Naive thymus-derived CD4-positive, alpha-beta T cell (primary cell): Measurements from ENCODE around the gene ZNF394. TPM values are rescaled to one million over a fixed set of nuclear protein-coding genes. Genes with fewer than 3 reads are reported as not detected.

Experiments used
- ATAC-seq: fragments of 150-1000 bp; cut with Tn5 transposase; 2 replicates; pipeline ENCODE4 v1.10.0; 2021; ENCODE audit warnings: mild to moderate bottlenecking, moderate library complexity
- CTCF ChIA-PET: fragments of 350-600 bp; sonication (Branson Sonifier 250); formaldehyde crosslinking; loops from one replicate; lab custom pipeline; 2021; ENCODE audit warnings: antibody characterized with exemption; lab: Charles Lee
- POLR2A ChIA-PET: fragments of 350-600 bp; sonication (Branson Sonifier 250); formaldehyde crosslinking; loops from one replicate; lab custom pipeline; 2021; ENCODE audit warnings: antibody characterized with exemption, inconsistent platforms; lab: Charles Lee
- DNase-seq, 9 donors: peaks; one replicate each; pipeline versions ENCODE4 v3.0.0 to v3.0.0-alpha.2; 2020 to 2022; ENCODE audit warnings: mixed read lengths in 1 of 9
- H3K27ac ChIP-seq: one replicate; pipeline ENCODE4 v1.7.0; 2013; ENCODE audit warnings: mild to moderate bottlenecking, low read depth, low read length, moderate library complexity
- H3K27me3 ChIP-seq, 2 donors: one replicate each; pipeline ENCODE4 v1.7.0; 2013; ENCODE audit warnings: low read length in 2 of 2, mild to moderate bottlenecking in 2 of 2, moderate library complexity in 2 of 2; ENCODE audit not compliant: control insufficient read depth in 2 of 2, insufficient read depth in 2 of 2
- H3K36me3 ChIP-seq, 3 experiments: 1 replicate in 2 of 3; 2 replicates in 1 of 3; pipeline ENCODE4 v1.7.0; 2013; ENCODE audit warnings: low read length in 3 of 3, mild to moderate bottlenecking in 3 of 3, moderate library complexity in 1 of 3; ENCODE audit not compliant: insufficient read depth in 3 of 3, control insufficient read depth in 2 of 3
- H3K4me1 ChIP-seq, 2 donors: one replicate each; pipeline ENCODE4 v1.7.0; 2013; ENCODE audit warnings: low read length in 2 of 2, mild to moderate bottlenecking in 2 of 2, moderate library complexity in 1 of 2; ENCODE audit not compliant: control insufficient read depth in 2 of 2, insufficient read depth in 2 of 2
- H3K4me3 ChIP-seq: 2 replicates; pipeline ENCODE4 v1.7.0; 2013; ENCODE audit warnings: mild to moderate bottlenecking, low read length
- H3K9me3 ChIP-seq, 3 experiments: 1 replicate in 2 of 3; 2 replicates in 1 of 3; pipeline ENCODE4 v1.7.0; 2013; ENCODE audit warnings: low read length in 3 of 3; ENCODE audit not compliant: control insufficient read depth in 2 of 3
- H3K27ac Mint-ChIP-seq, 9 donors: one replicate each; pipeline ENCODE4 v1.8.0; 2020 to 2022; ENCODE audit warnings: mixed read lengths in 9 of 9, mild to moderate bottlenecking in 8 of 9, moderate library complexity in 5 of 9, inconsistent platforms in 2 of 9
- H3K27me3 Mint-ChIP-seq, 5 donors: one replicate each; pipeline ENCODE4 v1.8.0; 2021 to 2022; ENCODE audit warnings: mixed read lengths in 5 of 5, mild to moderate bottlenecking in 1 of 5
- H3K36me3 Mint-ChIP-seq, 5 donors: one replicate each; pipeline ENCODE4 v1.8.0; 2020 to 2022; ENCODE audit warnings: mixed read lengths in 5 of 5, mild to moderate bottlenecking in 3 of 5, inconsistent platforms in 1 of 5
- H3K4me1 Mint-ChIP-seq, 7 donors: one replicate each; pipeline ENCODE4 v1.8.0; 2020 to 2022; ENCODE audit warnings: mixed read lengths in 7 of 7, mild to moderate bottlenecking in 3 of 7, inconsistent platforms in 1 of 7
- H3K4me3 Mint-ChIP-seq, 10 donors: one replicate each; pipeline ENCODE4 v1.8.0; 2020 to 2022; ENCODE audit warnings: mild to moderate bottlenecking in 10 of 10, mixed read lengths in 10 of 10, moderate library complexity in 6 of 10, inconsistent platforms in 2 of 10
- H3K9me3 Mint-ChIP-seq, 11 donors: one replicate each; pipeline ENCODE4 v1.8.0; 2020 to 2022; ENCODE audit warnings: mixed read lengths in 11 of 11, mild to moderate bottlenecking in 4 of 11, inconsistent platforms in 1 of 11, moderate library complexity in 1 of 11
- intact Hi-C, 2 donors: fragments of 100-400 bp; cut with micrococcal nuclease; formaldehyde crosslinking; loops; one replicate each; pipeline ENCODE4 v1.15.1; 2023
- polyA plus RNA-seq, 2 donors: library from polyadenylated mRNA; unstranded; fragments of 300-500 nt; fragmentation: Illumina TruSeq; gene quantifications; one replicate each; pipeline ENCODE4 v1.2.3, GENCODE V29; 2021
- total RNA-seq, 6 experiments: library from RNA in 5 of 6; stranded (reverse) in 5 of 6; gene quantifications; 1 replicate in 5 of 6; 2 replicates in 1 of 6; pipeline ENCODE4 v1.2.3 and lab custom pipeline; 2021 to 2026

The ZNF394 gene
- total and polyA plus RNA-seq, 7 experiments from 2014 or later: 55.2 to 199 (median 93.3) TPM

GRCh38 chr7:99500637-99501009, 542 bp upstream of the ZNF394 start:
- CTCF ChIA-PET: interaction anchor here (0.7 to 1.1 kb wide), 3 partner anchors 136 to 717 kb away, joined by 3 read pairs; partner anchors contain the start of gene LAMTOR4
- peaks cover 24 to 31% of the 10 kb centered on the region in 2 donors for H3K4me1 ChIP-seq

GRCh38 chr7:99499371-99499720, 735 bp downstream of the ZNF394 start:
- H3K4me3 ChIP-seq: peak overlapping the region; percentile 99
- H3K27me3 Mint-ChIP-seq: no peaks in the 10 kb centered on the region
- no peaks in the 10 kb centered on the region for H3K27me3 ChIP-seq
- H3K36me3 Mint-ChIP-seq: peaks cover 8 to 49% (median 20%) of the 10 kb centered on the region in 5 donors
- H3K27ac ChIP-seq: peak overlapping the region; percentile 98
- CTCF ChIA-PET: no interaction called here
- H3K9me3 ChIP-seq: peaks cover 0 to 5% (median 1%) of the 10 kb centered on the region in 3 experiments
- H3K36me3 ChIP-seq: peaks cover 10 to 36% (median 10%) of the 10 kb centered on the region in 3 experiments
- ATAC-seq (peak; percentile 66), DNase-seq (peak in 7 of 9 donors; percentile 34 to 63 (median 49))
- H3K4me1 ChIP-seq: peaks cover 19 to 27% of the 10 kb centered on the region in 2 donors
- peaks cover 14 to 41% (median 35%) of the 10 kb centered on the region in 7 donors for H3K4me1 Mint-ChIP-seq
- H3K9me3 Mint-ChIP-seq: peaks cover 0 to 9% (median 2%) of the 10 kb centered on the region in 11 donors
- H3K4me3 Mint-ChIP-seq: peak overlapping the region; percentile 95 to 100 (median 98)
- POLR2A ChIA-PET: interaction anchor here (0.6 to 2.7 kb wide), 19 partner anchors 8 to 134 kb away, joined by 3 to 33 read pairs (median 5); partner anchors contain the start of genes ATP5MF, BUD31, FAM200A and PDAP1
- intact Hi-C loops: no loop called here
- H3K27ac Mint-ChIP-seq: peak overlapping the region; percentile 95 to 100 (median 99)

More at GRCh38 chr7:99500637-99501009, 542 bp upstream of the ZNF394 start:
- H3K27ac Mint-ChIP-seq: peak overlapping the region; percentile 95 to 100 (median 99)
- H3K27me3 Mint-ChIP-seq: no peaks in the 10 kb centered on the region
- peaks cover 16 to 46% (median 39%) of the 10 kb centered on the region in 7 donors for H3K4me1 Mint-ChIP-seq
- Histone ChIP-seq H3K36me3 (peaks cover 2 to 29% (median 8%) of the 10 kb centered on the region in 3 experiments), H3K27me3 (no peaks in the 10 kb centered on the region), H3K4me3 (peak overlapping the region; percentile 99), H3K9me3 (no peaks in the 10 kb centered on the region), H3K27ac (peak overlapping the region; percentile 98)
- intact Hi-C loops: loop anchor here (1.0 to 10.0 kb wide), 14 partner anchors 28 to 623 kb away; partner anchors contain the start of genes BUD31 (in 2 of the 2), FAM200A (in 2 of the 2), PDAP1 (in 2 of the 2) and SMURF1 (in 2 of the 2)
- ATAC-seq (no peak), DNase-seq (no peak)
- POLR2A ChIA-PET: interaction anchor here (0.6 to 2.7 kb wide), 16 partner anchors 11 to 1250 kb away, joined by 3 to 33 read pairs (median 4); partner anchors contain the start of genes ATP5MF, BUD31, PDAP1 and ZNF655
- peak overlapping the region; percentile 95 to 100 (median 98) for H3K4me3 Mint-ChIP-seq
- H3K9me3 Mint-ChIP-seq: peaks cover 0 to 7% (median 0%) of the 10 kb centered on the region in 11 donors
- peaks cover 6 to 37% (median 18%) of the 10 kb centered on the region in 5 donors for H3K36me3 Mint-ChIP-seq

GRCh38 chr7:99498546-99498944, 1.5 kb downstream of the ZNF394 start:
- peaks cover 16 to 57% (median 28%) of the 10 kb centered on the region in 5 donors for H3K36me3 Mint-ChIP-seq
- H3K36me3 ChIP-seq: peaks cover 18 to 44% (median 18%) of the 10 kb centered on the region in 3 experiments
- intact Hi-C loops: no loop called here
- peak overlapping the region; percentile 95 to 100 (median 98) for H3K4me3 Mint-ChIP-seq
- ATAC-seq (no peak), DNase-seq (no peak)
- H3K27me3 Mint-ChIP-seq: no peaks in the 10 kb centered on the region
- peaks cover 4 to 13% (median 9%) of the 10 kb centered on the region in 3 experiments for H3K9me3 ChIP-seq
- H3K4me1 ChIP-seq: peaks cover 19 to 23% of the 10 kb centered on the region in 2 donors
- H3K27ac Mint-ChIP-seq: peak overlapping the region; percentile 86 to 100 (median 98)
- H3K27me3 ChIP-seq: no peaks in the 10 kb centered on the region
- CTCF ChIA-PET: no interaction called here
- H3K4me1 Mint-ChIP-seq: peaks cover 14 to 41% (median 35%) of the 10 kb centered on the region in 7 donors
- peaks cover 0 to 17% (median 10%) of the 10 kb centered on the region in 11 donors for H3K9me3 Mint-ChIP-seq
- POLR2A ChIA-PET: interaction anchor here (0.7 to 2.5 kb wide), 7 partner anchors 25 to 152 kb away, joined by 3 to 33 read pairs (median 4); partner anchors contain the start of genes FAM200A and ZNF655
- peak overlapping the region; percentile 98 for H3K27ac ChIP-seq
- peak overlapping the region; percentile 99 for H3K4me3 ChIP-seq

- no peaks in the 10 kb centered on the region for H3K27me3 Mint-ChIP-seq
- CTCF ChIA-PET: no interaction called here
- intact Hi-C loops: no loop called here
- H3K9me3 Mint-ChIP-seq: peaks cover 0 to 21% (median 16%) of the 10 kb centered on the region in 11 donors
- Histone ChIP-seq H3K36me3 (peaks cover 20 to 50% (median 21%) of the 10 kb centered on the region in 3 experiments), H3K27ac (peak overlapping the region; percentile 98), H3K9me3 (peaks cover 6 to 17% (median 13%) of the 10 kb centered on the region in 3 experiments), H3K27me3 (no peaks in the 10 kb centered on the region), H3K4me3 (peak overlapping the region; percentile 99), H3K4me1 (peaks cover 19 to 23% of the 10 kb centered on the region in 2 donors)
- peak overlapping the region in 8 of 9 donors; percentile 69 to 99 (median 87) for H3K27ac Mint-ChIP-seq
- POLR2A ChIA-PET: interaction anchor here (0.8 to 2.4 kb wide), 5 partner anchors 8 to 152 kb away, joined by 3 to 12 read pairs (median 4); partner anchors contain the start of genes FAM200A and ZNF655
- H3K36me3 Mint-ChIP-seq: peaks cover 19 to 63% (median 34%) of the 10 kb centered on the region in 5 donors
- DNase-seq (no peak), ATAC-seq (no peak)
- H3K4me1 Mint-ChIP-seq: peaks cover 14 to 41% (median 35%) of the 10 kb centered on the region in 7 donors
- peak overlapping the region; percentile 95 to 100 (median 98) for H3K4me3 Mint-ChIP-seq
Observed at GRCh38 chr7:99497766-99498545, 2.1 kb downstream of the ZNF394 start.

- peaks cover 14 to 15% of the 10 kb centered on the region in 2 donors for H3K4me1 ChIP-seq
- POLR2A ChIA-PET: interaction anchor here (1.0 kb wide), 1 partner anchor 29 kb away, joined by 3 read pairs; no protein-coding TSS in a partner anchor
- Mint-ChIP-seq H3K4me3 (peak overlapping the region in 1 of 10 donors; percentile 34), H3K27me3 (no peaks in the 10 kb centered on the region), H3K27ac (peak overlapping the region in 4 of 9 donors; percentile 14 to 73 (median 47)), H3K9me3 (peaks cover 0 to 32% (median 19%) of the 10 kb centered on the region in 11 donors), H3K4me1 (peaks cover 10 to 25% (median 19%) of the 10 kb centered on the region in 7 donors), H3K36me3 (peaks cover 22 to 80% (median 51%) of the 10 kb centered on the region in 5 donors)
- H3K27ac ChIP-seq: no peak overlapping the region
- peaks cover 20 to 47% (median 24%) of the 10 kb centered on the region in 3 experiments for H3K36me3 ChIP-seq
- CTCF ChIA-PET: no interaction called here
- no peaks in the 10 kb centered on the region for H3K27me3 ChIP-seq
- peaks cover 6 to 21% (median 15%) of the 10 kb centered on the region in 3 experiments for H3K9me3 ChIP-seq
- intact Hi-C loops: no loop called here
- ATAC-seq (no peak), DNase-seq (no peak)
- H3K4me3 ChIP-seq: no peak overlapping the region
Observed at GRCh38 chr7:99493823-99494222, 6.3 kb downstream of the ZNF394 start.

- peak; percentile 20 for ATAC-seq
- Mint-ChIP-seq H3K4me1 (peaks cover 0 to 5% (median 0%) of the 10 kb centered on the region in 7 donors), H3K36me3 (peaks cover 16 to 81% (median 43%) of the 10 kb centered on the region in 5 donors), H3K4me3 (no peak overlapping the region), H3K27ac (no peak overlapping the region), H3K9me3 (peaks cover 0 to 30% (median 19%) of the 10 kb centered on the region in 11 donors), H3K27me3 (no peaks in the 10 kb centered on the region)
- Histone ChIP-seq H3K27ac (no peak overlapping the region), H3K4me3 (no peak overlapping the region), H3K36me3 (peaks cover 16 to 42% (median 20%) of the 10 kb centered on the region in 3 experiments), H3K27me3 (no peaks in the 10 kb centered on the region), H3K4me1 (no peaks in the 10 kb centered on the region), H3K9me3 (peaks cover 6 to 21% (median 15%) of the 10 kb centered on the region in 3 experiments)
- CTCF ChIA-PET: no interaction called here
- DNase-seq: no peak
- intact Hi-C loops: no loop called here
- POLR2A ChIA-PET: interaction anchor here (0.7 to 1.3 kb wide), 3 partner anchors 9 to 40 kb away, joined by 3 to 4 read pairs (median 3); partner anchors contain the start of gene ZKSCAN5
Observed at GRCh38 chr7:99490878-99491277, 9.2 kb downstream of the ZNF394 start.
